ENCODE data around the gene ADCK1.
"Not testable (repeated sequence)": the region's sequence is repeated elsewhere in the genome, so short reads cannot be mapped to it uniquely, and the experiment has no call there.

ADCK1 gene

DNA sequence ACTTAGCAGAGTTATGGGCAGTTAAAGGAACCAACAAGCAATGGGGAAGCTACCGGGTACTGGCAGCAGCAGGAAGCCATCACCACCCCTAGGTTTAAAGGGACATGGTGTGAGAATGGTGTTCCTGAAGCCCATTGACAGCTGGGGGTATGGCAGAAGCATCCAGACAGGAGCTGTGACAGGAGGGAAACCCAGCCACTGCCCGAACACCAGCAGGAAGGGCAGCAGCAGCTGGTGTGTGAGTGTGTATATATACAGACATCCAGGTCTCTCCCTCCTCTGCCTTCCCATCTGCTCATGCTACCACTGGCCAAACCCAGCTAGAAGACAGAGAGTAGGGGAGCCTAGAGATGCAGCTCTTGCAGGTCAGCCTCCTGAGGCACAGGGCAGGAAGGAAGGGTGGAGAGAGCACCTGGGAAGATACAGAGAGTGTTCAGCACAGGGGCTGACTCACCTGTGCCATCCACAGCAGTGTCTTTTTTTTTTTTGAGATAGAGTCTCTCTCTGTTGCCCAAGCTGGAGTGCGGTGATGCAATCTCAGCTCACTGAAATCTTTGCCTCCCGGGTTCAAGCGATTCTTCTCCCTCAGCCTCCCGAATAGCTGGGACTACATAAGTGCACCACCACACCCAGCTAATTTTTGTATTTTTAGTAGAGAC lies 9.2 kb upstream of the ADCK1 start:
- Histone ChIP-seq H3K4me1 (ENCODE audit: control insufficient read depth, insufficient read depth, low read length) (no peaks in the 10 kb centered on the region), H3K27me3 (ENCODE audit: control insufficient read depth, insufficient read depth, low read length) (no peaks in the 10 kb centered on the region), H3K9ac (ENCODE audit: low read length) (no peak overlapping the region), H3K4me3 (ENCODE audit: low read length) (no peak overlapping the region), H3K36me3 (ENCODE audit: control insufficient read depth, insufficient read depth, low read length) (no peaks in the 10 kb centered on the region), H3K9me3 (ENCODE audit: control insufficient read depth, low read length) (no peaks in the 10 kb centered on the region)

DNA sequence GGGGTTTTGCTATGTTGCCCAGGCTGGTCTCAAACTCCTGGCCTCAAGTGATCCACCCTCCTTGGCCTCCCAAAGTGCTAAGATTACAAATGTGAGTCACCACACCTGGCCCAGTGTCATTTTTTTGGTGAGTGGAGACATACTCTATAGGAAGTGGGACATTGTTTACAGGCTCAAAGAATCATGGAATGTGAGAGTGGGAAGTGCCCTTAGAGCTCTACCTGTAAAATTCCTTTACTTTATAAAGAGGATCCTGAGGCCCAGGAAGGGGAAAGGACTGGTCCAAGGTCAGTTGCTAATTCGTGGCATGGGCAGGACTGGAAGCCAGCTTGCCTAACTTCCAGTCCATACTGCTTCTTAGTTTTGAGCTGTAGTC lies 8.7 kb upstream of the ADCK1 start:
- H3K27me3 ChIP-seq (ENCODE audit: control insufficient read depth, insufficient read depth, low read length): no peaks in the 10 kb centered on the region
- no peak overlapping the region for H3K9ac ChIP-seq (ENCODE audit: low read length)
- H3K9me3 ChIP-seq (ENCODE audit: control insufficient read depth, low read length): no peaks in the 10 kb centered on the region
- H3K4me1 ChIP-seq (ENCODE audit: control insufficient read depth, insufficient read depth, low read length): no peaks in the 10 kb centered on the region
- no peaks in the 10 kb centered on the region for H3K36me3 ChIP-seq (ENCODE audit: control insufficient read depth, insufficient read depth, low read length)
- no peak overlapping the region for H3K4me3 ChIP-seq (ENCODE audit: low read length)

DNA sequence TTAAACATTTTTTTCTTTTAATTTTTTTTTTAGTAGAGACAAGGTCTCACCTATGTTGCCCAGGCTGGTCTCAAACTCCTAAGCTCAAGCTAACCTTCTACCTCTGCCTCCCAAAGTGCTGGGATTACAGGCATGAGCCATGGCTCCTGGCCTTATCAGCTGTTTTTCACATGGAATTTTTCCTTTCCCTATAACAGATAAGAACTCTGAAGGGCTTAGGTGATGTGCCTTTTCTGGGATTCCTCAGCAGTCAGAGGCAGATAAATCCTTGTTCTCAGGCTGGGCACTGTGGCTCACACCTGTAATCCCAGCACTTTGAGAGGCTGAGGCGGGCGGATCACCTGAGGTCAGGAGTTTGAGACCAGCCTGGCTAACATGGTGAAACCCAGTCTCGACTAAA lies 6.7 kb upstream of the ADCK1 start:
- not testable (repeated sequence) for H3K9me3 ChIP-seq (ENCODE audit: control insufficient read depth, low read length); H3K4me1 ChIP-seq (ENCODE audit: control insufficient read depth, insufficient read depth, low read length); H3K36me3 ChIP-seq (ENCODE audit: control insufficient read depth, insufficient read depth, low read length); H3K4me3 ChIP-seq (ENCODE audit: low read length); H3K9ac ChIP-seq (ENCODE audit: low read length); H3K27me3 ChIP-seq (ENCODE audit: control insufficient read depth, insufficient read depth, low read length)

DNA sequence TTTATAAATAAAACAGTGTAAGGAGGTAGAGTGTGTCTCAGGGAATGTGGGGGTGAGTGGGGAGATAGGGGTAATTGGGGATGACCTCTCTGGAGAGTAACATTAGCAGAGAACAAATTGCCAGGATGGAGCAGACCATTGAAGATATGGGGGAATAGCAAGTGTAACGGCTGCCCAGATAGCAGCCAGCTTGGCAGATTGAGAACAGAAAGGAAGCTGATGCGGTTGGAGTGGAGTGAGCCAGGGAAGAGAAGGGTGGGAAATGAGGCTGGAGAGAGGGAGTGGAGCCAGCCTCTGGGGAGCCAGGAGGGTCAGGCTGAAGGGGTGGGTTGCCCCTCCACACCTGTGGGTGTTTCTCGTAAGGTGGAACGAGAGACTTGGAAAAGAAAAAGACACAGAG lies 5.6 kb upstream of the ADCK1 start:
- Histone ChIP-seq H3K4me3 (ENCODE audit: low read length) (no peak overlapping the region), H3K9ac (ENCODE audit: low read length) (no peak overlapping the region), H3K9me3 (ENCODE audit: control insufficient read depth, low read length) (no peaks in the 10 kb centered on the region), H3K36me3 (ENCODE audit: control insufficient read depth, insufficient read depth, low read length) (no peaks in the 10 kb centered on the region), H3K27me3 (ENCODE audit: control insufficient read depth, insufficient read depth, low read length) (no peaks in the 10 kb centered on the region), H3K4me1 (ENCODE audit: control insufficient read depth, insufficient read depth, low read length) (no peaks in the 10 kb centered on the region)

DNA sequence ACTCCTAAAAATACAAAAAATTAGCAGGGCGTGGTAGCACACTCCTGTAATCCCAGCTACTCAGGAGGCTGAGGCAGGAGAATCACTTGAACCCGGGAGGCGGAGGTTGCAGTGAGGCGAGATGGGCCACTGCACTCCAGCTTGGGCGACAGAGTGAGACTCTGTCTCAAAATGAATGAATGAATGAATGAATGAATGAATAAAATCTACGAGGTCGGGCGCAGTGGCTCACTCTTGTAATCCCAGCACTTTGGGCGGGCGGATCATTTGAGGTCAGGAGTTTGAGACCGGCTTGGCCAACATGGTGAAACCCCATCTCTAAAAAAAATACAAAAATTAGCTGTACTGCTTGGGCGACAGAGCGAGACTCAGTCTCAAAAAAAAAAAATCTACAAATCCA lies 453 bp upstream of the ADCK1 start:
- Histone ChIP-seq H3K4me3 (ENCODE audit: low read length) (peak overlapping the region; percentile 96), H3K9ac (ENCODE audit: low read length) (peak overlapping the region; percentile 88)
- not testable (repeated sequence) for H3K4me1 ChIP-seq (ENCODE audit: control insufficient read depth, insufficient read depth, low read length); H3K27me3 ChIP-seq (ENCODE audit: control insufficient read depth, insufficient read depth, low read length); H3K9me3 ChIP-seq (ENCODE audit: control insufficient read depth, low read length); H3K36me3 ChIP-seq (ENCODE audit: control insufficient read depth, insufficient read depth, low read length)

DNA sequence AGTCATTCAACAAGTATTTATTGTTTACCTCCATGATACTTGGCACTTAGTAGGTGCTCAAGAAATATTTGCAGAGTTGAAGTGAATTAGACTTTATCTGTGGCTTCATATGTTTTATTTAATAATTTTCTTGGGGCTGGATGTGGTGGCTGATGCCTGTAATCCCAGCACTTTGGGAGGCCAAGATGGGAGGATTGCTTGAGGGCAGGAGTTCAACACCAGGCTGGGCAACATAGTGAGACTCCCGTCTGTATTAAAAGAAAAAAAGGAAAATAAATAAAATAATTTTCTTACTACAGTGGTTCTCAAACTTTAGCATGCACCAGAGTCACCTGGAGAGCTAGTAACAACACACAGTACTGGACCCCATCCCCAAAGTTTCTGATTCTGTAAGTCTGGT lies 905 bp downstream of the ADCK1 start:
- Histone ChIP-seq H3K4me3 (ENCODE audit: low read length) (peak overlapping the region; percentile 96), H3K9me3 (ENCODE audit: control insufficient read depth, low read length) (no peaks in the 10 kb centered on the region), H3K27me3 (ENCODE audit: control insufficient read depth, insufficient read depth, low read length) (no peaks in the 10 kb centered on the region), H3K4me1 (ENCODE audit: control insufficient read depth, insufficient read depth, low read length) (peaks cover 6% of the 10 kb centered on the region), H3K9ac (ENCODE audit: low read length) (peak overlapping the region; percentile 88), H3K36me3 (ENCODE audit: control insufficient read depth, insufficient read depth, low read length) (no peaks in the 10 kb centered on the region)

DNA sequence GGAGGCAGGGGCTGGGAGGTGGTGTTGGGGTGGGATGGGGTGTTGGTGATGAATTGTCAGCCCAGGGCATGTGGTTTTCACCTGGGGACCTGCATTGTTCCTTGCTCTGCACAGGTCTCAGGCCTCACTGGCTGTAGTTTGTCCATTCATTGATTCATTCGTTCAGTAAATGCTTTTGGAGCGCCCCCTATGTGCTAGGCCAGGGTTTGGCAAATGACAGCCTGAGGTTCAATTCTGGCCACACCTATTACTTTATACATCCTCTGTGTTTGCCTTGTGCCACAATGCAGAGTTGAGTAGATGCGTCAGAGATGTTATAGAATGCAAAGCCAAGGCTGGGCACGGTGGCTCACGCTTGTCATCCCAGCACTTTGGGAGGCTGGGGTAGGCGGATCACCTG lies 4.7 kb downstream of the ADCK1 start:
- Histone ChIP-seq H3K4me3 (ENCODE audit: low read length) (no peak overlapping the region), H3K36me3 (ENCODE audit: control insufficient read depth, insufficient read depth, low read length) (no peaks in the 10 kb centered on the region), H3K9me3 (ENCODE audit: control insufficient read depth, low read length) (no peaks in the 10 kb centered on the region), H3K4me1 (ENCODE audit: control insufficient read depth, insufficient read depth, low read length) (peaks cover 6% of the 10 kb centered on the region), H3K9ac (ENCODE audit: low read length) (no peak overlapping the region), H3K27me3 (ENCODE audit: control insufficient read depth, insufficient read depth, low read length) (no peaks in the 10 kb centered on the region)

DNA sequence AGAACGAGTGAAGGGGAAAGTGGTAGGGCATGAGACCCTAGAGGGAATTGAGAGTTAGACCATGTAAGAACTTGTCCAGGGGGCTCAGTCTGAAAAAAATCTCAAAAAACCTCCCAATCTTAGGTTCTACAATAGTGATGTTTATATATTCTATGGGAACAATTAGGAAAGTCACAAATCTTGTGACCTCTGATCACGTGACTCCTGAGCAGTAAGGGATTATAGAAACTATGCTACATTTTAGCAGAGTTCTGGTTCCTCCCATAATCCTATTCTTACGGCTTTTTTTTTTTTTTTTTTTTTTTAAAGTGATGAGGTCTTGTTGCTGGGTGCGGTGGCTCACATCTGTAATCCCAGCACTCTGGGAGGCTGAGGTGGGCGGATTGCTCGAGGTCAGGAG lies 5.8 kb downstream of the ADCK1 start:
- Histone ChIP-seq H3K4me3 (ENCODE audit: low read length) (no peak overlapping the region), H3K36me3 (ENCODE audit: control insufficient read depth, insufficient read depth, low read length) (no peaks in the 10 kb centered on the region), H3K4me1 (ENCODE audit: control insufficient read depth, insufficient read depth, low read length) (peaks cover 2% of the 10 kb centered on the region), H3K27me3 (ENCODE audit: control insufficient read depth, insufficient read depth, low read length) (no peaks in the 10 kb centered on the region), H3K9me3 (ENCODE audit: control insufficient read depth, low read length) (no peaks in the 10 kb centered on the region), H3K9ac (ENCODE audit: low read length) (no peak overlapping the region)

DNA sequence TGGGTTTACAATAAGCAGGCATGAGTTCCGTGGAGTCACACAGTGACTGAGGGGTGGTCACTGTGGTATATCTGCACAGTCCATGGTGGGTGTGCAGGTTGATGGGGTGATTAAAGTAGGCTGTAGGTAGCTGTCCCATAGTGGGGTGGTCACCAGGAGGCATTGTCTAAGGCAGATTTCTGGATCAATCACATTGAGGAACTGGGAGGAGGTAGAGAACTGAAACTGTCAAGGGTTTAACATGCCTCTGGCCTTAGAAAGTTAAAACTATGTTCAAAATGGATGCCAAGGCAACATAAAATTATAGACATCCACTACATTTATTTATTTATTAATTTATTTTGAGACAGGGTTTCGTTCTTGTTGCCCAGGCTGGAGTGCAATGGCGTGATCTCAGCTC lies 8.3 kb downstream of the ADCK1 start:
- Histone ChIP-seq H3K4me1 (ENCODE audit: control insufficient read depth, insufficient read depth, low read length) (no peaks in the 10 kb centered on the region), H3K9me3 (ENCODE audit: control insufficient read depth, low read length) (no peaks in the 10 kb centered on the region), H3K36me3 (ENCODE audit: control insufficient read depth, insufficient read depth, low read length) (no peaks in the 10 kb centered on the region), H3K27me3 (ENCODE audit: control insufficient read depth, insufficient read depth, low read length) (no peaks in the 10 kb centered on the region), H3K9ac (ENCODE audit: low read length) (no peak overlapping the region), H3K4me3 (ENCODE audit: low read length) (no peak overlapping the region)

DNA sequence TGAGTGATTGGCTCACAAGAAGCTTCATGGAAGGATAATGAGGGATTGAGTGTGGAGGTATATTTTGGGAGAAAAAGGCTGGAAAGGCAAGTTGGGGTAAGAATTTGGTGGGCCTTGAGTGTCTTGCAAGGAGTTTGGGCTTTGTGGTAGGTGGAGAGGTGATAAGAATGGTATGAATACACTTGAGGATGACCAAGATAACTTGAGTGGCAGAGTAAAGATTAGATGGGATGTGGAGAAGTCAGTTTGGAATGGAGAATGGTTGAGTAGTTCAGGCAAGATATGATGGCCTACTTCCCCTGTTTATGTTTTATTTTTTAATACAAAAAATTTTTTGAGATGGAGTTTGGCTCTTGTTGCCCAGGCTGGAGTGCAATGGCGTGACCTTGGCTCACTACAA lies 9.1 kb downstream of the ADCK1 start:
- Histone ChIP-seq H3K27me3 (ENCODE audit: control insufficient read depth, insufficient read depth, low read length) (no peaks in the 10 kb centered on the region), H3K36me3 (ENCODE audit: control insufficient read depth, insufficient read depth, low read length) (no peaks in the 10 kb centered on the region), H3K4me3 (ENCODE audit: low read length) (no peak overlapping the region), H3K9me3 (ENCODE audit: control insufficient read depth, low read length) (no peaks in the 10 kb centered on the region), H3K4me1 (ENCODE audit: control insufficient read depth, insufficient read depth, low read length) (no peaks in the 10 kb centered on the region), H3K9ac (ENCODE audit: low read length) (no peak overlapping the region)

DNA sequence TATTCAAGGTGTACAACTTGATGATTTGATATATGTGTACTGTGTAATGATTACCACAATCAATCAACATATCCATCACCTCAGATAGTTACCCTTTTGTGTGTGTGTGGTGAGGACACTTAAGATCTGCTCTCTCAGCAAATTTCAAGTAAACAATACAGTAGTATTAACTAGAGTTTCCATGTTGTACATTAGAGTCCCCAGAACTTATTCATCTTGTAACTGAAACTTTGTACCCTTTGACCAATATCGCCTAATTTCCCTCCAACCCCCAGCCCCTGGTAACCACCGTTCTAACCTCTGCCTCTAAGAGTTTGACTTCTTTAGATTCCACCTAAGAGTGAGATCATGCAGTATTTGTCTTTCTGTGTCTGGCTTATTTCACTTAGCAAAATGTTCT lies 12.1 kb downstream of the ADCK1 start:
- no peaks in the 10 kb centered on the region for H3K36me3 ChIP-seq (ENCODE audit: control insufficient read depth, insufficient read depth, low read length)
- H3K9ac ChIP-seq (ENCODE audit: low read length): no peak overlapping the region
- no peaks in the 10 kb centered on the region for H3K9me3 ChIP-seq (ENCODE audit: control insufficient read depth, low read length)
- H3K4me1 ChIP-seq (ENCODE audit: control insufficient read depth, insufficient read depth, low read length): no peaks in the 10 kb centered on the region
- H3K4me3 ChIP-seq (ENCODE audit: low read length): no peak overlapping the region
- no peaks in the 10 kb centered on the region for H3K27me3 ChIP-seq (ENCODE audit: control insufficient read depth, insufficient read depth, low read length)

DNA sequence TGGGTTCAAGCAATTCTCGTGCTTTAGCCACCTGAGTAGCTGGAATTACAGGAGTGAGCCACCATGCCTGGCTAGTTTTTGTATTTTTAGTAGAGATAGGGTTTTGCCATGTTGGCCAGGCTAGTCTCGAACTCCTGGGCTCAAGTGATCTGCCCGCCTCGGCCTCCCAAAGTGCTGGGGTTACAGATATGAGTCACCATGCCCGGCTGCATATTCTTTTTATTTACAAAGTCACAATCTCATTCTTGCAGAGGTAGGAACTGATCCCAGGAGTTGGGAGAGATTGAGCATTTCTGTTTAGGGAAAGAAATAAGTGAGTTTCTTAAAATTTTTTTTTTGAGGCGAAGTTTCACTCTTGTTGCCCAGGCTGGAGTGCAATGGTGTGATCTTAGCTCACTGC lies 12.8 kb downstream of the ADCK1 start:
- not testable (repeated sequence) for H3K4me3 ChIP-seq (ENCODE audit: low read length); H3K9ac ChIP-seq (ENCODE audit: low read length)

DNA sequence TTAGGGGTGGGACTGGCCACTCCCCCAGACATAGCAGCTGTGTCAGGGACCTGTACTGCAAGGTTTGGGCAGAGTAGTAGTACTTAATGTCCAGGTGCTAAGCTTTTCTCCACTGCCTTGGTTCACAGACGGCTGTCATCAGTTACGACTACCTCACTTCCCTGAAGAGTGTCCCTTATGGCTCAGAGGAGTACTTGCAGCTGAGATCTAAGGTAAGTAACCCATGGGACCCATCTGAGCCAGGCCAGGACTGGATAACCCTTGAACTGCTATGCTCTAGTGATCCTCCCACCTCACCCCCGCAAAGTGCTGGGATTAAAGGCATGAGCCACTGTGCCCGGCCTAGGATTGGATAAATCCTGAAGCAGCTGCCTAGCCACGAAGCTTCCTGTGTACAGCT lies 22.4 kb downstream of the ADCK1 start:
- Histone ChIP-seq H3K9ac (ENCODE audit: low read length) (no peak overlapping the region), H3K9me3 (ENCODE audit: control insufficient read depth, low read length) (no peaks in the 10 kb centered on the region), H3K4me1 (ENCODE audit: control insufficient read depth, insufficient read depth, low read length) (peaks cover 14% of the 10 kb centered on the region), H3K36me3 (ENCODE audit: control insufficient read depth, insufficient read depth, low read length) (no peaks in the 10 kb centered on the region), H3K4me3 (ENCODE audit: low read length) (no peak overlapping the region), H3K27me3 (ENCODE audit: control insufficient read depth, insufficient read depth, low read length) (no peaks in the 10 kb centered on the region)

More for the DNA sequence above, 12.8 kb downstream of the ADCK1 start:
- H3K27me3 ChIP-seq (ENCODE audit: control insufficient read depth, insufficient read depth, low read length); H3K4me1 ChIP-seq (ENCODE audit: control insufficient read depth, insufficient read depth, low read length); H3K36me3 ChIP-seq (ENCODE audit: control insufficient read depth, insufficient read depth, low read length); H3K9me3 ChIP-seq (ENCODE audit: control insufficient read depth, low read length): not testable (repeated sequence)

All from mucosa of stomach (tissue), 1 donor.